BLaER1 (cell line): ENCODE data around the gene ZMYM4.

ENCODE experiments used
- H3K27ac ChIP-seq: shearing (Covaris generic); formaldehyde crosslinking; 2 replicates; pipeline ENCODE4 v1.8.1; 2022
- H3K27me3 ChIP-seq: shearing (Covaris generic); formaldehyde crosslinking; 2 replicates; pipeline ENCODE4 v1.8.1; 2022
- H3K36me3 ChIP-seq: shearing (Covaris generic); formaldehyde crosslinking; 2 replicates; pipeline ENCODE4 v1.8.1; 2022
- H3K4me1 ChIP-seq: shearing (Covaris generic); formaldehyde crosslinking; 2 replicates; pipeline ENCODE4 v1.8.1; 2022
- H3K4me2 ChIP-seq: shearing (Covaris generic); formaldehyde crosslinking; 2 replicates; pipeline ENCODE4 v1.8.1; 2022
- H3K4me3 ChIP-seq: shearing (Covaris generic); formaldehyde crosslinking; 2 replicates; pipeline ENCODE4 v1.8.1; 2022
- H3K9ac ChIP-seq: shearing (Covaris generic); formaldehyde crosslinking; 2 replicates; pipeline ENCODE4 v1.8.1; 2022
- H3K9me3 ChIP-seq: shearing (Covaris generic); formaldehyde crosslinking; 2 replicates; pipeline ENCODE4 v1.8.1; 2022
- H4K20me1 ChIP-seq: shearing (Covaris generic); formaldehyde crosslinking; 2 replicates; pipeline ENCODE4 v1.8.1; 2022
- Cebpa-rat ChIP-seq: shearing (Covaris generic); IDR thresholded peaks from 2 replicates; pipeline ENCODE4 v1.8.1; 2022

ZMYM4 gene

GRCh38 chr1:35386290-35386689, 117.8 kb downstream of the ZMYM4 start:
- no peak overlapping the region for H3K4me2 ChIP-seq
- H3K4me3 ChIP-seq: no peak overlapping the region
- H3K4me1 ChIP-seq: no peaks in the 10 kb centered on the region
- H3K27me3 ChIP-seq: no peaks in the 10 kb centered on the region
- H3K9me3 ChIP-seq: no peaks in the 10 kb centered on the region
- H3K36me3 ChIP-seq: peaks cover 70% of the 10 kb centered on the region
- H3K9ac ChIP-seq: no peak overlapping the region
- TF ChIP-seq Cebpa-rat: no peak
- no peaks in the 10 kb centered on the region for H4K20me1 ChIP-seq
- H3K27ac ChIP-seq: no peak overlapping the region

- Histone ChIP-seq H3K9ac (no peak overlapping the region), H3K4me3 (no peak overlapping the region), H3K27me3 (no peaks in the 10 kb centered on the region), H4K20me1 (no peaks in the 10 kb centered on the region), H3K27ac (no peak overlapping the region), H3K4me1 (no peaks in the 10 kb centered on the region), H3K4me2 (no peak overlapping the region), H3K36me3 (peaks cover 69% of the 10 kb centered on the region), H3K9me3 (no peaks in the 10 kb centered on the region)
- TF ChIP-seq Cebpa-rat: no peak
Observed at GRCh38 chr1:35386959-35387358, 118.5 kb downstream of the ZMYM4 start.

- no peaks in the 10 kb centered on the region for H4K20me1 ChIP-seq
- H3K4me1 ChIP-seq: no peaks in the 10 kb centered on the region
- H3K27me3 ChIP-seq: no peaks in the 10 kb centered on the region
- H3K27ac ChIP-seq: no peak overlapping the region
- H3K36me3 ChIP-seq: peaks cover 87% of the 10 kb centered on the region
- no peak overlapping the region for H3K4me2 ChIP-seq
- no peaks in the 10 kb centered on the region for H3K9me3 ChIP-seq
- no peak overlapping the region for H3K9ac ChIP-seq
- no peak overlapping the region for H3K4me3 ChIP-seq
- TF ChIP-seq Cebpa-rat: no peak
Observed at GRCh38 chr1:35390600-35391494, 122.3 kb downstream of the ZMYM4 start.

- H3K36me3 ChIP-seq: peaks cover 87% of the 10 kb centered on the region
- H4K20me1 ChIP-seq: no peaks in the 10 kb centered on the region
- H3K4me2 ChIP-seq: no peak overlapping the region
- H3K4me3 ChIP-seq: no peak overlapping the region
- no peak for TF ChIP-seq Cebpa-rat
- no peaks in the 10 kb centered on the region for H3K4me1 ChIP-seq
- H3K27ac ChIP-seq: no peak overlapping the region
- no peaks in the 10 kb centered on the region for H3K9me3 ChIP-seq
- no peaks in the 10 kb centered on the region for H3K27me3 ChIP-seq
- H3K9ac ChIP-seq: no peak overlapping the region
Observed at GRCh38 chr1:35394386-35394785, 125.9 kb downstream of the ZMYM4 start.

- peaks cover 92% of the 10 kb centered on the region for H3K36me3 ChIP-seq
- H3K27me3 ChIP-seq: no peaks in the 10 kb centered on the region
- H3K9ac ChIP-seq: no peak overlapping the region
- no peaks in the 10 kb centered on the region for H4K20me1 ChIP-seq
- H3K27ac ChIP-seq: no peak overlapping the region
- no peak for TF ChIP-seq Cebpa-rat
- H3K4me3 ChIP-seq: no peak overlapping the region
- H3K9me3 ChIP-seq: no peaks in the 10 kb centered on the region
- H3K4me2 ChIP-seq: no peak overlapping the region
- no peaks in the 10 kb centered on the region for H3K4me1 ChIP-seq
Observed at GRCh38 chr1:35398739-35399138, 130.2 kb downstream of the ZMYM4 start.

- H3K4me3 ChIP-seq: no peak overlapping the region
- H3K27me3 ChIP-seq: no peaks in the 10 kb centered on the region
- no peaks in the 10 kb centered on the region for H4K20me1 ChIP-seq
- H3K4me2 ChIP-seq: no peak overlapping the region
- peaks cover 90% of the 10 kb centered on the region for H3K36me3 ChIP-seq
- H3K27ac ChIP-seq: no peak overlapping the region
- no peaks in the 10 kb centered on the region for H3K4me1 ChIP-seq
- no peak for TF ChIP-seq Cebpa-rat
- no peaks in the 10 kb centered on the region for H3K9me3 ChIP-seq
- H3K9ac ChIP-seq: no peak overlapping the region
Observed at GRCh38 chr1:35401049-35401448, 132.5 kb downstream of the ZMYM4 start.

- no peak for TF ChIP-seq Cebpa-rat
Observed at GRCh38 chr1:35406103-35406502, 137.6 kb downstream of the ZMYM4 start.

GRCh38 chr1:35407743-35408142, 139.2 kb downstream of the ZMYM4 start:
- Histone ChIP-seq H3K9ac (no peak overlapping the region), H3K4me3 (no peak overlapping the region), H3K4me2 (no peak overlapping the region), H3K4me1 (no peaks in the 10 kb centered on the region), H3K27me3 (no peaks in the 10 kb centered on the region), H3K27ac (no peak overlapping the region), H3K36me3 (peaks cover 91% of the 10 kb centered on the region), H4K20me1 (no peaks in the 10 kb centered on the region), H3K9me3 (peaks cover 8% of the 10 kb centered on the region)
- no peak for TF ChIP-seq Cebpa-rat

More at GRCh38 chr1:35406103-35406502, 137.6 kb downstream of the ZMYM4 start:
- no peaks in the 10 kb centered on the region for H4K20me1 ChIP-seq
- H3K36me3 ChIP-seq: peaks cover 93% of the 10 kb centered on the region
- H3K27me3 ChIP-seq: no peaks in the 10 kb centered on the region
- no peak overlapping the region for H3K9ac ChIP-seq
- H3K4me2 ChIP-seq: no peak overlapping the region
- H3K4me3 ChIP-seq: no peak overlapping the region
- peaks cover 8% of the 10 kb centered on the region for H3K9me3 ChIP-seq
- no peak overlapping the region for H3K27ac ChIP-seq
- H3K4me1 ChIP-seq: no peaks in the 10 kb centered on the region

- no peaks in the 10 kb centered on the region for H3K4me1 ChIP-seq
Observed at GRCh38 chr1:35408925-35409324, 140.4 kb downstream of the ZMYM4 start.

GRCh38 chr1:35426097-35426586, 157.6 kb downstream of the ZMYM4 start:
- H3K4me2 ChIP-seq: no peak overlapping the region
- no peak overlapping the region for H3K27ac ChIP-seq
- no peaks in the 10 kb centered on the region for H4K20me1 ChIP-seq
- H3K27me3 ChIP-seq: no peaks in the 10 kb centered on the region
- no peaks in the 10 kb centered on the region for H3K9me3 ChIP-seq
- no peak overlapping the region for H3K4me3 ChIP-seq
- H3K36me3 ChIP-seq: peaks cover 42% of the 10 kb centered on the region
- H3K9ac ChIP-seq: no peak overlapping the region
- TF ChIP-seq Cebpa-rat: no peak
- no peaks in the 10 kb centered on the region for H3K4me1 ChIP-seq

More at GRCh38 chr1:35408925-35409324, 140.4 kb downstream of the ZMYM4 start:
- no peaks in the 10 kb centered on the region for H4K20me1 ChIP-seq
- H3K27me3 ChIP-seq: no peaks in the 10 kb centered on the region
- H3K27ac ChIP-seq: no peak overlapping the region
- peaks cover 85% of the 10 kb centered on the region for H3K36me3 ChIP-seq
- H3K9ac ChIP-seq: no peak overlapping the region
- TF ChIP-seq Cebpa-rat: no peak
- no peak overlapping the region for H3K4me3 ChIP-seq
- peaks cover 8% of the 10 kb centered on the region for H3K9me3 ChIP-seq
- no peak overlapping the region for H3K4me2 ChIP-seq
